HEK293 (cell line): ENCODE data around the gene LYZ.

ENCODE experiments used
- CTCF ChIA-PET: fragments of 350-600 bp; formaldehyde crosslinking; extraction: SDS; loops from one replicate; lab custom pipeline; 2021; ENCODE audit warnings: antibody characterized with exemption; lab: Yijun Ruan, JAX
- POLR2A ChIA-PET: fragments of 300-600 bp; formaldehyde crosslinking; extraction: SDS; loops from one replicate; lab custom pipeline; 2020; ENCODE audit warnings: antibody characterized with exemption, inconsistent platforms; lab: Yijun Ruan, JAX
- H3K27ac ChIP-seq: fragments of 200-500 bp; sonication (Bioruptor generic); 2 replicates; pipeline ENCODE4 v1.5.1; 2014; ENCODE audit warnings: low read depth, low read length, control low read depth, inconsistent platforms; ENCODE audit errors: extremely low read depth
- H3K36me3 ChIP-seq, 2 experiments: fragments of 200-500 bp in 1 of 2; sonication (Bioruptor generic) in 1 of 2; 1 replicate in 1 of 2; 2 replicates in 1 of 2; pipeline ENCODE4 v1.5.1; 2014 to 2017; ENCODE audit warnings: inconsistent platforms in 2 of 2, low read length in 2 of 2; ENCODE audit not compliant: control insufficient read depth in 2 of 2, insufficient read depth in 1 of 2
- H3K4me1 ChIP-seq: fragments of 200-500 bp; sonication (Bioruptor generic); 2 replicates; pipeline ENCODE4 v1.5.1; 2014; ENCODE audit warnings: mild to moderate bottlenecking, low read length, inconsistent platforms; ENCODE audit not compliant: control insufficient read depth, insufficient read depth
- H3K4me3 ChIP-seq: 2 replicates; pipeline ENCODE4 v1.5.1; 2011; ENCODE audit warnings: low read depth, mild to moderate bottlenecking, control low read depth, low read length, moderate library complexity
- H3K9me3 ChIP-seq: fragments of 200-500 bp; sonication (Bioruptor generic); 2 replicates; pipeline ENCODE4 v1.5.1; 2014; ENCODE audit warnings: low read depth, low read length, inconsistent platforms; ENCODE audit not compliant: control insufficient read depth, insufficient read depth
- AEBP2 ChIP-seq: fragments of 450-650 bp; formaldehyde crosslinking; IDR thresholded peaks from 2 replicates; pipeline ENCODE4 v1.5.1; 2016; ENCODE audit warnings: missing biosample characterization, missing genetic modification characterization, borderline replicate concordance
- FEZF1 ChIP-seq: fragments of 450-650 bp; formaldehyde crosslinking; IDR thresholded peaks from 2 replicates; pipeline ENCODE4 v1.5.1; 2016; ENCODE audit warnings: missing biosample characterization, missing genetic modification characterization
- GLIS1 ChIP-seq: fragments of 450-650 bp; formaldehyde crosslinking; IDR thresholded peaks from 2 replicates; pipeline ENCODE4 v1.5.1; 2016; ENCODE audit warnings: missing biosample characterization, missing genetic modification characterization
- KLF7 ChIP-seq: fragments of 450-650 bp; formaldehyde crosslinking; IDR thresholded peaks from 2 replicates; pipeline ENCODE4 v1.5.1; 2016; ENCODE audit warnings: missing biosample characterization, missing genetic modification characterization, borderline replicate concordance
- MEIS1 ChIP-seq: sonication (generic); formaldehyde crosslinking; IDR thresholded peaks from 2 replicates; pipeline ENCODE4 v1.8.1; 2022; ENCODE audit warnings: missing genetic modification reagents, mild to moderate bottlenecking, borderline replicate concordance
- PRDM1 ChIP-seq: fragments of 450-650 bp; formaldehyde crosslinking; IDR thresholded peaks from 2 replicates; pipeline ENCODE4; 2016; ENCODE audit warnings: missing biosample characterization, missing genetic modification characterization
- PRDM10 ChIP-seq: fragments of 450-650 bp; formaldehyde crosslinking; IDR thresholded peaks from 2 replicates; pipeline ENCODE4 v1.5.1; 2016; ENCODE audit warnings: missing biosample characterization, missing genetic modification characterization
- PRDM6 ChIP-seq: fragments of 450-650 bp; formaldehyde crosslinking; IDR thresholded peaks from 2 replicates; pipeline ENCODE4 v1.5.1; 2017; ENCODE audit warnings: missing biosample characterization, missing genetic modification characterization
- SCRT1 ChIP-seq: fragments of 450-650 bp; formaldehyde crosslinking; IDR thresholded peaks from 2 replicates; pipeline ENCODE4 v1.5.1; 2016; ENCODE audit warnings: missing biosample characterization, missing genetic modification characterization, borderline replicate concordance
- SP3 ChIP-seq: fragments of 450-650 bp; formaldehyde crosslinking; IDR thresholded peaks from 2 replicates; pipeline ENCODE4 v1.5.1; 2016; ENCODE audit warnings: missing biosample characterization, missing genetic modification characterization
- ZBTB1 ChIP-seq: fragments of 450-650 bp; formaldehyde crosslinking; IDR thresholded peaks from 2 replicates; pipeline ENCODE4 v1.5.1; 2016; ENCODE audit warnings: missing biosample characterization, missing genetic modification characterization
- ZFP41 ChIP-seq: fragments of 450-650 bp; formaldehyde crosslinking; IDR thresholded peaks from 2 replicates; pipeline ENCODE4 v1.5.1; 2016; ENCODE audit warnings: missing biosample characterization, missing genetic modification characterization, borderline replicate concordance
- ZNF175 ChIP-seq: fragments of 450-650 bp; formaldehyde crosslinking; IDR thresholded peaks from 2 replicates; pipeline ENCODE4 v1.5.1; 2016; ENCODE audit warnings: missing biosample characterization, missing genetic modification characterization
- ZNF274 ChIP-seq, 2 experiments: fragments of 200-500 bp in 1 of 2; fragments of 450-650 bp in 1 of 2; sonication (Bioruptor generic) in 1 of 2; formaldehyde crosslinking in 1 of 2; IDR thresholded peaks; 2 replicates each; pipeline versions ENCODE4 v1.5.1 to v1.6.1; 2014 to 2016; ENCODE audit warnings: borderline replicate concordance in 1 of 2, inconsistent platforms in 1 of 2, low read length in 1 of 2, missing biosample characterization in 1 of 2, missing genetic modification characterization in 1 of 2
- ZNF335 ChIP-seq: fragments of 450-650 bp; formaldehyde crosslinking; conservative IDR thresholded peaks from 2 replicates; pipeline ENCODE4 v1.5.1; 2016; ENCODE audit warnings: missing biosample characterization, missing genetic modification characterization
- ZNF398 ChIP-seq: fragments of 450-650 bp; formaldehyde crosslinking; IDR thresholded peaks from 2 replicates; pipeline ENCODE4 v1.5.1; 2017; ENCODE audit warnings: missing biosample characterization, missing genetic modification characterization
- ZNF514 ChIP-seq: fragments of 450-650 bp; formaldehyde crosslinking; IDR thresholded peaks from 2 replicates; pipeline ENCODE4 v1.5.1; 2016; ENCODE audit warnings: missing biosample characterization, missing genetic modification characterization
- ZNF548 ChIP-seq: fragments of 450-650 bp; formaldehyde crosslinking; IDR thresholded peaks from 2 replicates; pipeline ENCODE4 v1.5.1; 2016; ENCODE audit warnings: missing biosample characterization, missing genetic modification characterization
- ZNF571 ChIP-seq: fragments of 450-650 bp; formaldehyde crosslinking; IDR thresholded peaks from 2 replicates; pipeline ENCODE4 v1.5.0; 2017; ENCODE audit warnings: missing biosample characterization, missing genetic modification characterization
- ZNF600 ChIP-seq: fragments of 450-650 bp; formaldehyde crosslinking; IDR thresholded peaks from 2 replicates; pipeline ENCODE4 v1.5.1; 2016; ENCODE audit warnings: missing biosample characterization, missing genetic modification characterization
- ZNF623 ChIP-seq: fragments of 450-650 bp; formaldehyde crosslinking; IDR thresholded peaks from 2 replicates; pipeline ENCODE4 v1.5.1; 2016; ENCODE audit warnings: missing biosample characterization, missing genetic modification characterization
- ZNF670 ChIP-seq: fragments of 450-650 bp; formaldehyde crosslinking; IDR thresholded peaks from 2 replicates; pipeline ENCODE4 v1.5.1; 2016; ENCODE audit warnings: missing biosample characterization, missing genetic modification characterization, low read depth
- ZNF677 ChIP-seq: fragments of 450-650 bp; IDR thresholded peaks from 2 replicates; pipeline ENCODE4 v1.5.0; 2018; ENCODE audit warnings: missing biosample characterization, mild to moderate bottlenecking, missing genetic modification characterization, moderate library complexity
- ZNF785 ChIP-seq: fragments of 450-650 bp; formaldehyde crosslinking; IDR thresholded peaks from 2 replicates; pipeline ENCODE4 v1.5.1; 2016; ENCODE audit warnings: missing biosample characterization, missing genetic modification characterization
- TF ChIP-seq, protein P1 (sequence below): fragments of 450-650 bp; formaldehyde crosslinking; IDR thresholded peaks from 2 replicates; pipeline ENCODE4 v1.5.1; 2016; ENCODE audit warnings: missing biosample characterization, missing genetic modification characterization

LYZ gene

DNA sequence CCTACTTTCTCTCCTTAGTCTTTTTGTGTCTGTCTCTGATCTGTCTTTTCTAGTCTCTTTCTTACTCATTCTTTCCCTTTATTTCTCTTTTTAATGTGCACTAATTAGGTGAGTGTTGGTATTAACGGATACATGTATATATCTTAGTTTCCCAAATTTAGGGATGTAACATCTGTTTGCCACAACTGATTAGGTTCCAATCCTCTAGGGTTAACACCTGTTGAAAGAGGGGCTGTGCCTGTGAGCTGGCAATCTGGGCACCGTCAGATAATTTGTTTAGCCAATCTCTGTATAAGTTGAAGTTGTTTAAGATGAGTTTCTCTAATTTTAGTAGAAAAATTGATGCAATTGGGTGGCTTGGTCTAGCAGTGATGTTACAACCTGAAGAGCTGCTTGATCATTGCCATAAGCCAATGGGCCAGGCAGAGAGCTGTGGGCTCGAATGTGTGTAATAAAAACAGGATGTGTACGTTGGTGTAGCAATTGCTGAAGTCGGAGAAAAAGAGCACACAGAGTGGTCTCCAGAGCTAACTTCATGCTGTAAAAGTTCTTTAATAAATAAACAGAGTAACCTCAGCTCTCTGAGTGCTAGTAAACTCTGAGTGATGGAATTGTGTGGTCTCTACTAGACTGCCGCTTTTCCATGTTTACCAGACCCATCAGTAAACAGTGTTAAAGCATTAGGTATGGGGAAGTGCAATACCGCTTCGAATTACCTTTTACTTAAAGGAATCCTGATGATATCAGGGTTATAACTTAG is 18.3 kb upstream of the LYZ start (continued):
- no peak for TF ChIP-seq AEBP2 (tag by site-specific recombination)
- no peak for TF ChIP-seq MEIS1 (CRISPR knock-in tag)
- TF ChIP-seq PRDM1 (tag by site-specific recombination), result peak; percentile 42; the same call in 1 of the 2 replicates
- TF ChIP-seq ZFP41, result no peak
- TF ChIP-seq ZNF175 (tag by site-specific recombination), result no peak
- TF ChIP-seq SCRT1, result peak; percentile 91
- no peak for TF ChIP-seq ZNF274 (IDR thresholded peaks at IDR 0.05; ENCODE audit: low read length)
- no peak for TF ChIP-seq ZNF274 (tag by site-specific recombination; IDR thresholded peaks at IDR 0.05; ENCODE audit: borderline replicate concordance)
- peak; percentile 59 for TF ChIP-seq PRDM6
- 0 out of 2 replicates have a peak, but pooled peaks have one; percentile 4 for TF ChIP-seq ZNF335 (tag by site-specific recombination)
- TF ChIP-seq ZNF785, result no peak
- no peak for TF ChIP-seq ZNF670 (tag by site-specific recombination)
- no peak for TF ChIP-seq SP3 (tag by site-specific recombination)
- no peak for TF ChIP-seq ZNF571 (tag by site-specific recombination)
- TF ChIP-seq KLF7, result no peak
- TF ChIP-seq ZNF677, result no peak
- no peak for TF ChIP-seq ZNF548 (tag by site-specific recombination)

GRCh38 chr12:69330475-69331473 is 17.4 kb upstream of the LYZ start:
- H3K36me3 ChIP-seq, result no peaks in the 10 kb centered on the region
- ChIA-PET CTCF (interaction anchor here (0.6 to 1.4 kb wide), 4 partner anchors 42 to 340 kb away, joined by 4 read pairs; no protein-coding TSS in a partner anchor), POLR2A (no interaction called here)
- no peak overlapping the region for H3K27ac ChIP-seq
- no peaks in the 10 kb centered on the region for H3K9me3 ChIP-seq
- peak overlapping the region; percentile 22 for H3K4me3 ChIP-seq
- no peaks in the 10 kb centered on the region; the same call in 1 of the 2 replicates for H3K4me1 ChIP-seq
- TF ChIP-seq PRDM10 (tag by site-specific recombination) (0 out of 2 replicates have a peak, but pooled peaks have one; percentile 12), ZNF398 (tag by site-specific recombination) (no peak), ZBTB1 (tag by site-specific recombination) (no peak), FEZF1 (tag by site-specific recombination) (peak; percentile 71), ZNF623 (tag by site-specific recombination) (no peak), GLIS1 (tag by site-specific recombination) (peak; percentile 13; the same call in 1 of the 2 replicates), ZNF600 (tag by site-specific recombination) (peak; percentile 69), ZNF514 (tag by site-specific recombination) (no peak)
- TF ChIP-seq, protein P1, sequence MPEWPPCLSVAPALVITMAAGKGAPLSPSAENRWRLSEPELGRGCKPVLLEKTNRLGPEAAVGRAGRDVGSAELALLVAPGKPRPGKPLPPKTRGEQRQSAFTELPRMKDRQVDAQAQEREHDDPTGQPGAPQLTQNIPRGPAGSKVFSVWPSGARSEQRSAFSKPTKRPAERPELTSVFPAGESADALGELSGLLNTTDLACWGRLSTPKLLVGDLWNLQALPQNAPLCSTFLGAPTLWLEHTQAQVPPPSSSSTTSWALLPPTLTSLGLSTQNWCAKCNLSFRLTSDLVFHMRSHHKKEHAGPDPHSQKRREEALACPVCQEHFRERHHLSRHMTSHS (tag by site-specific recombination), result no peak
